Inflammatory macrophage treated with lipopolysaccharide for 1 hour (primary cell): ENCODE results near the gene MPP1.

Experiments used
- DNase-seq, 2 donors: peaks; one replicate each; pipeline ENCODE4 v3.0.0-alpha.2; 2020 to 2022

The MPP1 gene

GRCh38 chrX:154730253-154730891 lies 74.9 kb downstream of the MPP1 start:
- DNase-seq: no peak

- no peak for DNase-seq
Observed at GRCh38 chrX:154729439-154729838, 75.8 kb downstream of the MPP1 start.
